IMR-90 (cell line): Measurements from ENCODE around the gene TLCD1. TPM values are rescaled to one million over a fixed set of nuclear protein-coding genes. Genes with fewer than 3 reads are reported as not detected.

Source experiments
- ATAC-seq: fragments of 200-7000 bp; cut with Tn5 transposase; 2 replicates; pipeline ENCODE4 v1.9.1; 2020; ENCODE audit warnings: low read depth, mild to moderate bottlenecking, moderate library complexity
- BruUV-seq: library from RNA; stranded (reverse); fragments of 400-500 nt; replicated peaks from 2 replicates; lab custom pipeline; 2021; lab: Mats Ljungman, UMichigan
- CTCF ChIA-PET: fragments of 300-600 bp; formaldehyde crosslinking; extraction: SDS; loops from one replicate; lab custom pipeline; 2021; ENCODE audit warnings: antibody characterized with exemption; lab: Yijun Ruan, JAX
- POLR2A ChIA-PET: fragments of 300-600 bp; sonication (Branson Sonifier 250); formaldehyde crosslinking; loops from one replicate; lab custom pipeline; 2022; ENCODE audit warnings: antibody characterized with exemption; ENCODE audit not compliant: unreplicated experiment; lab: Charles Lee
- DNase-seq: peaks from one replicate; pipeline ENCODE4 v3.0.0; 2013
- H2AFZ ChIP-seq: replicated peaks from 2 replicates; pipeline ENCODE3; 2013; ENCODE audit warnings: low read length, mild to moderate bottlenecking; ENCODE audit not compliant: poor library complexity
- H2AK5ac ChIP-seq: 2 replicates; pipeline ENCODE4 v1.6.1; 2013; ENCODE audit warnings: low read depth, low read length, inconsistent platforms
- H2AK9ac ChIP-seq: replicated peaks from 2 replicates; pipeline ENCODE3; 2013; ENCODE audit warnings: mild to moderate bottlenecking, low read depth, low read length, moderate library complexity; ENCODE audit not compliant: poor library complexity
- H2BK120ac ChIP-seq: 2 replicates; pipeline ENCODE4 v1.6.1; 2013; ENCODE audit warnings: low read depth, low read length, inconsistent platforms
- H2BK15ac ChIP-seq: 3 replicates; pipeline ENCODE4 v1.6.1; 2013; ENCODE audit warnings: low read depth, low read length, inconsistent platforms
- H2BK20ac ChIP-seq: 2 replicates; pipeline ENCODE4 v1.6.1; 2013; ENCODE audit warnings: low read depth, mild to moderate bottlenecking, inconsistent platforms, low read length, moderate library complexity
- H2BK5ac ChIP-seq: 2 replicates; pipeline ENCODE4 v1.6.1; 2013; ENCODE audit warnings: mild to moderate bottlenecking, low read depth, low read length, inconsistent platforms; ENCODE audit not compliant: poor library complexity, severe bottlenecking
- H3K14ac ChIP-seq: replicated peaks from 2 replicates; pipeline ENCODE4 v1.6.1; 2013; ENCODE audit warnings: low read depth, low read length, inconsistent platforms
- H3K18ac ChIP-seq: 2 replicates; pipeline ENCODE4 v1.6.1; 2013; ENCODE audit warnings: low read depth, low read length, control low read depth
- H3K23ac ChIP-seq: 2 replicates; pipeline ENCODE4 v1.6.1; 2013; ENCODE audit warnings: low read depth, low read length, inconsistent platforms
- H3K27ac ChIP-seq: 2 replicates; pipeline ENCODE4 v1.5.1; 2013; ENCODE audit warnings: mild to moderate bottlenecking, control low read depth, low read length; ENCODE audit not compliant: insufficient read depth
- H3K27me3 ChIP-seq: 2 replicates; pipeline ENCODE4 v1.6.1; 2013; ENCODE audit warnings: low read length; ENCODE audit not compliant: control insufficient read depth, insufficient read depth
- H3K36me3 ChIP-seq: 2 replicates; pipeline ENCODE4 v1.6.1; 2013; ENCODE audit warnings: low read length, mixed read lengths; ENCODE audit not compliant: control insufficient read depth, insufficient read depth
- H3K4ac ChIP-seq: 2 replicates; pipeline ENCODE4 v1.6.1; 2013; ENCODE audit warnings: low read depth, low read length, inconsistent platforms
- H3K4me1 ChIP-seq: 2 replicates; pipeline ENCODE4 v1.6.1; 2013; ENCODE audit warnings: low read length, mixed read lengths; ENCODE audit not compliant: control insufficient read depth, insufficient read depth
- H3K4me2 ChIP-seq: 2 replicates; pipeline ENCODE4 v1.6.1; 2013; ENCODE audit warnings: low read depth, mild to moderate bottlenecking, control low read depth, low read length, moderate library complexity
- H3K4me3 ChIP-seq: 2 replicates; pipeline ENCODE4 v1.5.1; 2013; ENCODE audit warnings: low read depth, mild to moderate bottlenecking, control low read depth, low read length, moderate library complexity; ENCODE audit not compliant: insufficient read depth
- H3K56ac ChIP-seq: 2 replicates; pipeline ENCODE4 v1.6.1; 2013; ENCODE audit warnings: low read length, inconsistent platforms; ENCODE audit not compliant: insufficient read depth; ENCODE audit errors: extremely low read depth
- H3K79me1 ChIP-seq, 2 experiments: 2 replicates each; pipeline ENCODE4 v1.6.1; 2013; ENCODE audit warnings: low read length in 2 of 2, inconsistent platforms in 1 of 2, low read depth in 1 of 2
- H3K9ac ChIP-seq: 2 replicates; pipeline ENCODE4 v1.6.1; 2013; ENCODE audit warnings: low read depth, low read length, control low read depth
- H3K9me1 ChIP-seq: 2 replicates; pipeline ENCODE4 v1.6.1; 2013; ENCODE audit warnings: low read length, inconsistent platforms; ENCODE audit not compliant: insufficient read depth
- H3K9me3 ChIP-seq: 2 replicates; pipeline ENCODE4 v1.6.1; 2013; ENCODE audit warnings: low read length; ENCODE audit not compliant: control insufficient read depth, insufficient read depth
- H4K20me1 ChIP-seq: 2 replicates; pipeline ENCODE4 v1.6.1; 2013; ENCODE audit warnings: low read length, inconsistent platforms; ENCODE audit not compliant: insufficient read depth
- H4K5ac ChIP-seq: 2 replicates; pipeline ENCODE4 v1.6.1; 2013; ENCODE audit warnings: mild to moderate bottlenecking, low read depth, low read length, control low read depth
- H4K8ac ChIP-seq, 2 experiments: 2 replicates each; pipeline ENCODE4 v1.6.1; 2013; ENCODE audit warnings: low read depth in 2 of 2, low read length in 2 of 2, control low read depth in 1 of 2, inconsistent platforms in 1 of 2
- H4K91ac ChIP-seq: 2 replicates; pipeline ENCODE4 v1.6.1; 2013; ENCODE audit warnings: low read depth, low read length, inconsistent platforms; ENCODE audit not compliant: insufficient read depth
- BHLHE40 ChIP-seq: fragments of 150-350 bp; IDR thresholded peaks from 2 replicates; pipeline ENCODE4 v1.6.1; 2016; ENCODE audit warnings: mild to moderate bottlenecking, low read depth, low read length
- CEBPB ChIP-seq: IDR thresholded peaks from 2 replicates; pipeline ENCODE4 v1.6.1; 2012; ENCODE audit warnings: low read depth, low read length, improper control_type of control experiment
- CHD1 ChIP-seq: IDR thresholded peaks from 2 replicates; pipeline ENCODE4 v1.6.1; 2012; ENCODE audit warnings: low read depth, low read length, improper control_type of control experiment
- CTCF ChIP-seq: conservative IDR thresholded peaks from 2 replicates; pipeline ENCODE4 v1.5.1; 2012; ENCODE audit warnings: mild to moderate bottlenecking, low read depth, low read length, improper control_type of control experiment
- ELK1 ChIP-seq: fragments of 150-350 bp; IDR thresholded peaks from 2 replicates; pipeline ENCODE4 v1.6.1; 2016; ENCODE audit warnings: low read depth, mild to moderate bottlenecking, low read length, moderate library complexity, borderline replicate concordance
- FOS ChIP-seq: fragments of 150-350 bp; IDR thresholded peaks from 2 replicates; pipeline ENCODE4 v1.6.1; 2016; ENCODE audit warnings: low read depth, low read length
- MAFK ChIP-seq: IDR thresholded peaks from 2 replicates; pipeline ENCODE4 v1.6.1; 2012; ENCODE audit warnings: low read depth, low read length, improper control_type of control experiment
- MAZ ChIP-seq: IDR thresholded peaks from 2 replicates; pipeline ENCODE4 v1.6.1; 2012; ENCODE audit warnings: low read depth, mild to moderate bottlenecking, low read length, improper control_type of control experiment, moderate library complexity, borderline replicate concordance
- MXI1 ChIP-seq: IDR thresholded peaks from 2 replicates; pipeline ENCODE4 v1.6.1; 2012; ENCODE audit warnings: low read depth, mild to moderate bottlenecking, low read length, moderate library complexity, borderline replicate concordance
- POLR2A ChIP-seq: IDR thresholded peaks from 2 replicates; pipeline ENCODE4 v1.6.1; 2012; ENCODE audit warnings: mild to moderate bottlenecking, low read depth, low read length
- RAD21 ChIP-seq: IDR thresholded peaks from 2 replicates; pipeline ENCODE4 v1.6.1; 2012; ENCODE audit warnings: low read length, improper control_type of control experiment
- RCOR1 ChIP-seq: IDR thresholded peaks from 2 replicates; pipeline ENCODE4 v1.6.1; 2012; ENCODE audit warnings: mild to moderate bottlenecking, low read length, improper control_type of control experiment; ENCODE audit not compliant: insufficient replicate concordance
- RFX5 ChIP-seq: IDR thresholded peaks from 2 replicates; pipeline ENCODE4 v1.8.0; 2012; ENCODE audit warnings: low read depth, mild to moderate bottlenecking, low read length, moderate library complexity
- SMC3 ChIP-seq: fragments of 150-350 bp; IDR thresholded peaks from 2 replicates; pipeline ENCODE4 v1.6.1; 2016; ENCODE audit warnings: low read depth, mild to moderate bottlenecking, antibody characterized with exemption, low read length, moderate library complexity
- USF2 ChIP-seq: fragments of 150-350 bp; IDR thresholded peaks from 2 replicates; pipeline ENCODE4 v1.6.1; 2017; ENCODE audit warnings: mild to moderate bottlenecking, antibody characterized with exemption, low read length, low read depth
- WGBS, 2 experiments: methylation state at CpG; one replicate each; pipeline versions ENCODE4 v1.1.5 to v1.1.7; 2013; ENCODE audit warnings: missing lambda C conversion rate in 2 of 2; ENCODE audit not compliant: insufficient read length in 1 of 2; ENCODE audit errors: extremely low coverage in 2 of 2; 5-methylcytosine and 5-hydroxymethylcytosine counted together
- dilution Hi-C: fragments of 300-500 bp; cut with HindIII; formaldehyde crosslinking; loops from one replicate; pipeline ENCODE4 v1.14.3; 2018; ENCODE audit warnings: low sequenced_read_pairs; ENCODE audit not compliant: unreplicated experiment
- in situ Hi-C: fragments of 300-500 bp; cut with MboI; formaldehyde crosslinking; loops from 3 replicates; pipeline ENCODE4 v1.14.3; 2019; ENCODE audit warnings: low sequenced_read_pairs, inconsistent platforms, mixed read lengths
- intact Hi-C: fragments of 100-400 bp; cut with micrococcal nuclease; formaldehyde crosslinking; loops from 2 replicates; pipeline ENCODE4 v1.10.0; 2022
- polyA plus RNA-seq, 3 experiments: library from polyadenylated mRNA; depleted of rRNA; stranded (reverse); fragments of >200 nt; gene quantifications; 2 replicates each; pipeline ENCODE4 v1.2.3, GENCODE V29; 2012; ENCODE audit warnings: low replicate concordance in 1 of 3
- total RNA-seq: library from RNA; depleted of rRNA; stranded (reverse); fragments of >200 nt; gene quantifications from 2 replicates; pipeline ENCODE4 v1.2.3, GENCODE V29; 2012

The TLCD1 gene
- total and polyA plus RNA-seq, 2 of the 4 experiments (the other 2 are of a cell fraction), result 3.6 to 9.3 TPM

- peaks cover 20 to 80% of the 10 kb centered on the region in 2 experiments for H3K79me1 ChIP-seq
- no peak overlapping the region for H3K4me2 ChIP-seq
- DNase-seq (no peak), ATAC-seq (no peak)
- BruUV-seq, result no TSS peak
- in situ Hi-C loops (no loop called here), dilution Hi-C loops (no loop called here), intact Hi-C loops (no loop called here)
- H2BK15ac ChIP-seq, result no peak overlapping the region
- H3K4ac ChIP-seq, result no peak overlapping the region
- no peak overlapping the region for H3K14ac ChIP-seq
- no peak overlapping the region for H2AK9ac ChIP-seq
- H2AK5ac ChIP-seq, result no peak overlapping the region
- no peak overlapping the region for H4K5ac ChIP-seq
- no peak overlapping the region for H2AFZ ChIP-seq
- H3K56ac ChIP-seq, result no peak overlapping the region
- peaks cover 5% of the 10 kb centered on the region for H3K4me1 ChIP-seq
- H2BK120ac ChIP-seq, result no peak overlapping the region
- 87% methylated on average over 3 of the region's 10 CpGs; no CpG with 5 or more reads in 1 of the 2 experiments for WGBS, 2 experiments
- no peak overlapping the region for H3K9ac ChIP-seq
- no peak overlapping the region for H3K18ac ChIP-seq
- POLR2A ChIA-PET, result interaction anchor here (0.6 kb wide), 1 partner anchor 33 kb away, joined by 4 read pairs; no protein-coding TSS in a partner anchor
- H4K91ac ChIP-seq, result no peak overlapping the region
- no peak overlapping the region for H4K8ac ChIP-seq
- H3K23ac ChIP-seq, result no peak overlapping the region
- no peaks in the 10 kb centered on the region for H3K9me1 ChIP-seq
- H3K27me3 ChIP-seq, result no peaks in the 10 kb centered on the region
- no peak overlapping the region for H2BK20ac ChIP-seq
- H3K27ac ChIP-seq, result no peak overlapping the region
- peaks cover 66% of the 10 kb centered on the region for H4K20me1 ChIP-seq
- peaks cover 49% of the 10 kb centered on the region for H3K36me3 ChIP-seq
- H3K4me3 ChIP-seq, result no peak overlapping the region
- CTCF ChIA-PET, result interaction anchor here (0.6 to 5.4 kb wide), 4 partner anchors 9 to 817 kb away, joined by 4 to 60 read pairs (median 8); partner anchors contain the start of genes NEK8 and TLCD1
- no peak overlapping the region for H2BK5ac ChIP-seq
- H3K9me3 ChIP-seq, result no peaks in the 10 kb centered on the region
- no peak for TF ChIP-seq RCOR1
- no peak for TF ChIP-seq MAFK
- no peak for TF ChIP-seq BHLHE40
- TF ChIP-seq SMC3, result no peak
- TF ChIP-seq CTCF, result no peak
- no peak for TF ChIP-seq RFX5
- TF ChIP-seq MAZ, result no peak
- no peak for TF ChIP-seq POLR2A
- no peak for TF ChIP-seq FOS
- no peak for TF ChIP-seq MXI1
- TF ChIP-seq CHD1, result no peak
- TF ChIP-seq ELK1, result no peak
- no peak for TF ChIP-seq USF2
- no peak for TF ChIP-seq RAD21
- TF ChIP-seq CEBPB, result no peak
Measured at GRCh38 chr17:28751600-28752366, 25.8 kb upstream of the TLCD1 start.
